BLaER1 (cell line): ENCODE measurements around the gene PCDH10.

Experiments
- H3K27ac ChIP-seq: shearing (Covaris generic); formaldehyde crosslinking; 2 replicates; pipeline ENCODE4 v1.8.1; 2022
- H3K27me3 ChIP-seq: shearing (Covaris generic); formaldehyde crosslinking; 2 replicates; pipeline ENCODE4 v1.8.1; 2022
- H3K36me3 ChIP-seq: shearing (Covaris generic); formaldehyde crosslinking; 2 replicates; pipeline ENCODE4 v1.8.1; 2022
- H3K4me1 ChIP-seq: shearing (Covaris generic); formaldehyde crosslinking; 2 replicates; pipeline ENCODE4 v1.8.1; 2022
- H3K4me2 ChIP-seq: shearing (Covaris generic); formaldehyde crosslinking; 2 replicates; pipeline ENCODE4 v1.8.1; 2022
- H3K4me3 ChIP-seq: shearing (Covaris generic); formaldehyde crosslinking; 2 replicates; pipeline ENCODE4 v1.8.1; 2022
- H3K9ac ChIP-seq: shearing (Covaris generic); formaldehyde crosslinking; 2 replicates; pipeline ENCODE4 v1.8.1; 2022
- H3K9me3 ChIP-seq: shearing (Covaris generic); formaldehyde crosslinking; 2 replicates; pipeline ENCODE4 v1.8.1; 2022
- H4K20me1 ChIP-seq: shearing (Covaris generic); formaldehyde crosslinking; 2 replicates; pipeline ENCODE4 v1.8.1; 2022
- Cebpa-rat ChIP-seq: shearing (Covaris generic); IDR thresholded peaks from 2 replicates; pipeline ENCODE4 v1.8.1; 2022

Gene PCDH10

DNA sequence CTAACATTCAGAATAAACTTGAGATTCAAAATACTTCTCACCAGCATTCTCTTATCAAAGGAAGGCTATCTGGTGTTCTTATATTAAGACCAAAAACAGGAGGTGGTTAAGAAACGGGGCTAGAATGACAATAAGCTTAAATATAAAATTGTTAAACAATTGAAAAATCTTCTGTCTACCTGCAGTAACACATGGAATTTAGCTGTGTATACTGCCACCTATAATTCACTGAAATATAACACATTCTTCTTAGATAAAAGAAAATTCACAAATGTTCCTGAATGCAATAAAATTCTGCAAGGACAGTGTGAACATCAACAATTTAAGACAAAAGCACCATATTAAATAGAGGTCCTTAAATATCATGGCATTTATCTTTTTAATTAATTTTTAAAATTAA is 11.5 kb upstream of the PCDH10 start:
- Histone ChIP-seq H3K9ac (no peak overlapping the region), H3K4me3 (no peak overlapping the region), H3K27ac (no peak overlapping the region), H3K4me2 (no peak overlapping the region), H3K27me3 (no peaks in the 10 kb centered on the region), H4K20me1 (no peaks in the 10 kb centered on the region), H3K9me3 (no peaks in the 10 kb centered on the region), H3K36me3 (no peaks in the 10 kb centered on the region), H3K4me1 (no peaks in the 10 kb centered on the region)
- no peak for TF ChIP-seq Cebpa-rat

GRCh38 chr4:133143775-133144430 is 5.2 kb upstream of the PCDH10 start:
- Histone ChIP-seq H3K9me3 (peaks cover 20% of the 10 kb centered on the region), H3K27me3 (peaks cover 22% of the 10 kb centered on the region), H4K20me1 (no peaks in the 10 kb centered on the region), H3K4me1 (peaks cover 32% of the 10 kb centered on the region), H3K4me2 (peak overlapping the region; percentile 59), H3K4me3 (no peak overlapping the region), H3K36me3 (no peaks in the 10 kb centered on the region), H3K9ac (no peak overlapping the region), H3K27ac (no peak overlapping the region; the same call in 1 of the 2 replicates)
- no peak for TF ChIP-seq Cebpa-rat

- Histone ChIP-seq H3K27me3 (peaks cover 31% of the 10 kb centered on the region), H3K9ac (no peak overlapping the region), H3K36me3 (no peaks in the 10 kb centered on the region), H4K20me1 (no peaks in the 10 kb centered on the region), H3K4me3 (no peak overlapping the region), H3K27ac (no peak overlapping the region), H3K4me2 (peak overlapping the region; percentile 69; the same call in 1 of the 2 replicates), H3K4me1 (peaks cover 32% of the 10 kb centered on the region), H3K9me3 (peaks cover 34% of the 10 kb centered on the region)
- no peak for TF ChIP-seq Cebpa-rat
These were observed 3.9 kb upstream of the PCDH10 start for GRCh38 chr4:133145241-133145640.

DNA sequence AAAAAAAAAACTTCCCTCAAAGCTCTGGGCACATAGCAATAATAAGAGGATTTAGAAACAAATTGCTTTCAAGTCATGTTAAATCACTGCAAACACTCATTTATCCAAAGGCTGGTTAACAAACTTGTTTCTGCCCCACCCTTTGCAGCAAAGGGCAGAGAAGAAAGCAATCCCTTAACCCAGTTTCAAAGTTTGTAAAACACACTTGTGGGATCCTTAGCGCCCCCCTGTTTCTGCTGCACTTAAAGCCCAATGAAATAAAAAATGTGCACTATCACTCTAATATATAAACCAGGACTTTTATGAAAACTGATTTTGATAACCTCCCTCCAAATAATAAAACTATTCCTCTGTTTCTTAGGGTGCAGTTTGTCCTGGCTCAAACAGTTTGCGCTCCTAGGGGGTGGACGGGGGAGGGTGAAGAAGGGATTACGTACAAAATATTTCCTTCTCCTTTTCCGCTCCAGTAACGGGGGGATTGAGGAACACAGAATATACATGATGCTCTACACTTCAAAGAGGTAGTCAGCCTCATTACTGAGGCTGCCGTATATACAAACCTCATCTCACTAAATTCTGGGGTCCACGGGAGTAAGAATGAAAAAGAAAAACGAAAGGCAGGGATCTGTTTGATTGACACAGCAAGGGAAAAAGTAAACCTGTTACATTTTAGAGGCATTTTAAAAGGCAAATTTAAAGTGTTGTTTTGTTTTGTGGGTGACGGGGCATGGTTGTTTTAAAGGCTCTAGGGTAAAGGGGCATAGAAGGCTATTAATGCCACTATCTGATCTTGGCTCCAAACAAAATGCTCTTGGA is 3.1 kb upstream of the PCDH10 start:
- Histone ChIP-seq H3K9ac (peak overlapping the region; percentile 52; the same call in 1 of the 2 replicates), H4K20me1 (no peaks in the 10 kb centered on the region), H3K27ac (no peak overlapping the region), H3K4me3 (peak overlapping the region; percentile 61), H3K4me1 (peaks cover 32% of the 10 kb centered on the region), H3K27me3 (peaks cover 31% of the 10 kb centered on the region), H3K4me2 (peak overlapping the region; percentile 69), H3K9me3 (peaks cover 41% of the 10 kb centered on the region), H3K36me3 (no peaks in the 10 kb centered on the region)
- TF ChIP-seq Cebpa-rat: no peak

DNA sequence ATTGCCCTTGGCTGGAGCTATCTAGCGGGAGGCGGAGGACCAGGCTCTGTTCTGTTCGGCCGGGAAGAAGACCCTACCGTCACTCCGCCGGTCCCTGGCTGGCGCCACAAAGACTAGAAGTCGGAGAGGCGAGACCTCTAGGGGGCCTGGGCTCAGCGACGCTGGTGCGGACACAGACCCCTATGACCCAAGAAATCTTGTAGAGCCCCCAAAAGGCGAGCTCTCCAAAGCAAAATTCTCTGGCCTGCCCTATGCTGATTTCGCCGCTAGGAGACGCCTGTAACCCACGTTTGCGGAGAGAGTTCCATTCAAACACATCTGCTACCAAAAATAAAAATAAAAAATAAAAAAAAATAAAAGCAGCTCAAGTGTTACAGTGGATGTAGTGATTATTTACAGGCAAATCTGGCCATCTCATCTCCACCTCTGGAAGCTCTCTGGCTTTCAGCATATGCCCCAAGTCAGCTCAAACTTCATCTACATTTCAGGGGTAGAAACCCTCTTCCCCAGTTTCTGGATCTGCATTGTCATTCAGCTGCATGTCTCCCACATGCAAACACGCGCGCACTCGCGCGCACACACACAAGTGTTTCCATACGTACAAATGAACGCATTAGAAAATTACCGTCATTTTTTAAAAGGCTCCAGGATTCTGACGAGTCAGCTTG is 2.4 kb upstream of the PCDH10 start:
- no peaks in the 10 kb centered on the region; the same call in 1 of the 2 replicates for H3K36me3 ChIP-seq
- H3K9me3 ChIP-seq: peaks cover 48% of the 10 kb centered on the region
- H3K27ac ChIP-seq: no peak overlapping the region
- H4K20me1 ChIP-seq: no peaks in the 10 kb centered on the region
- no peak for TF ChIP-seq Cebpa-rat
- H3K4me2 ChIP-seq: peak overlapping the region; percentile 69
- H3K27me3 ChIP-seq: peaks cover 31% of the 10 kb centered on the region
- peak overlapping the region; percentile 61 for H3K4me3 ChIP-seq
- peaks cover 32% of the 10 kb centered on the region for H3K4me1 ChIP-seq
- H3K9ac ChIP-seq: peak overlapping the region; percentile 52; the same call in 1 of the 2 replicates

DNA sequence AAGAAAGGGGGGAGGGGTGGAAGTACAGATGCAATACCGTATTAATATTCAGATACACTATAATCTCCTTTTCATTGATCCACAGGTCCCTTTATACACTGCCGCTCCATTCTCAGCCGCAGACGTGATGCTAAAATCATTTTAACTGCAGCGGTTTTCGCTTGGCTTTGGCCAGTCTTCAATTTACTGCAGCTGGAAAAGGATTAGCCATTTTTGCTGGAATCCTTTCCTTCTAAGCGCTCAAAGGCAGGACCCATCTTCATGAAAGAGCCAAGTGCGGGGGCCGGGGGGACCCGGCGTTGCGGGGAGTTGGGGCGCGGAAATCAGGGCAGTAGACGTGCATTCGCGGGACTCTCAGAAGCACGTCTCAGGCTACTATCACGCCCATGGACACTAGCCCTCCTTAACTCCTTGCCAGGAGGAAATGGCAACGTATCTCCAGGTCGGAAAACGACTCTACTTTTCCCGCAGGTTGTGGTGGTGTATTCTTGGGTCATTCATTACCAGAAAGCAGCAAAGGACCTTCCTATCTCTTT is 1.7 kb upstream of the PCDH10 start:
- Histone ChIP-seq H3K36me3 (no peaks in the 10 kb centered on the region; the same call in 1 of the 2 replicates), H3K4me1 (peaks cover 32% of the 10 kb centered on the region), H3K4me3 (peak overlapping the region; percentile 61), H3K27ac (no peak overlapping the region), H4K20me1 (no peaks in the 10 kb centered on the region), H3K27me3 (peaks cover 31% of the 10 kb centered on the region), H3K4me2 (peak overlapping the region; percentile 69), H3K9ac (no peak overlapping the region), H3K9me3 (peaks cover 55% of the 10 kb centered on the region)
- no peak for TF ChIP-seq Cebpa-rat

- H3K27ac ChIP-seq: no peak overlapping the region
- H3K9me3 ChIP-seq: peaks cover 62% of the 10 kb centered on the region
- H3K9ac ChIP-seq: no peak overlapping the region
- H3K27me3 ChIP-seq: peaks cover 31% of the 10 kb centered on the region
- peak overlapping the region; percentile 61; the same call in 1 of the 2 replicates for H3K4me3 ChIP-seq
- H3K4me1 ChIP-seq: peaks cover 32% of the 10 kb centered on the region
- H3K4me2 ChIP-seq: no peak overlapping the region
- H4K20me1 ChIP-seq: no peaks in the 10 kb centered on the region
- no peak for TF ChIP-seq Cebpa-rat
- no peaks in the 10 kb centered on the region; the same call in 1 of the 2 replicates for H3K36me3 ChIP-seq
These were observed 989 bp upstream of the PCDH10 start for GRCh38 chr4:133147921-133148689.

DNA sequence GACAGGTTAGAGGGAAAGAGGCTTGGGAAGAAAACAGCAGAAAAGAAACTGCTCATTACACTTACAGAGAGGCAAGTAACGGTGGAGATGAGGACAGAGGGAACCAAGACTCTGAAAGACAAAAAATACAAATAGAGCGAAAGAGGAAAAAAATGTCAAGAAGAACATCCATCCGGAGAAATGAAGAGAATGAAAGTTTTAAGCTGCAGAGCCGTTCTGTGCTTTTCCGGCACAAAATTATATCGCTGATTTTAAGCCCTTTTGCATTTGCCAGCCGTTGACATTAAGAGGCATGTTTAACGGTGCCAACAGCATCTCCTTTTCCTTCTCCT is 236 bp downstream of the PCDH10 start:
- H3K9me3 ChIP-seq: peaks cover 64% of the 10 kb centered on the region
- H3K4me2 ChIP-seq: peak overlapping the region; percentile 51
- no peak for TF ChIP-seq Cebpa-rat
- H3K4me3 ChIP-seq: peak overlapping the region; percentile 60
- no peaks in the 10 kb centered on the region for H4K20me1 ChIP-seq
- H3K4me1 ChIP-seq: peaks cover 19% of the 10 kb centered on the region
- no peak overlapping the region for H3K27ac ChIP-seq
- H3K36me3 ChIP-seq: no peaks in the 10 kb centered on the region; the same call in 1 of the 2 replicates
- H3K9ac ChIP-seq: no peak overlapping the region
- peaks cover 31% of the 10 kb centered on the region for H3K27me3 ChIP-seq

- no peak for TF ChIP-seq Cebpa-rat
- H3K27me3 ChIP-seq: peaks cover 31% of the 10 kb centered on the region
- peaks cover 13% of the 10 kb centered on the region for H3K4me1 ChIP-seq
- peaks cover 64% of the 10 kb centered on the region for H3K9me3 ChIP-seq
- H4K20me1 ChIP-seq: no peaks in the 10 kb centered on the region
- no peaks in the 10 kb centered on the region; the same call in 1 of the 2 replicates for H3K36me3 ChIP-seq
- H3K27ac ChIP-seq: no peak overlapping the region
- H3K4me3 ChIP-seq: peak overlapping the region; percentile 18; the same call in 1 of the 2 replicates
- peak overlapping the region; percentile 51; the same call in 1 of the 2 replicates for H3K4me2 ChIP-seq
- H3K9ac ChIP-seq: no peak overlapping the region
These were observed 908 bp downstream of the PCDH10 start for GRCh38 chr4:133149932-133150471.
